Fibroblast of the aortic adventitia (primary cell): ENCODE data around the gene RNF213. TPM values are rescaled to one million over a fixed set of nuclear protein-coding genes. Genes with fewer than 3 reads are reported as not detected.

ENCODE experiments used
- DNase-seq: peaks from one replicate; pipeline ENCODE4 v3.0.0-alpha.2; 2010; ENCODE audit warnings: low read depth
- H3K4me3 ChIP-seq: 2 replicates; pipeline ENCODE4 v1.5.1; 2011; ENCODE audit warnings: low read depth, mild to moderate bottlenecking, control low read depth, low read length, moderate library complexity
- CTCF ChIP-seq: IDR thresholded peaks from 2 replicates; pipeline ENCODE4 v1.5.1; 2011; ENCODE audit warnings: mild to moderate bottlenecking, low read length, control low read depth, inconsistent platforms; ENCODE audit not compliant: insufficient read depth
- total RNA-seq: library from RNA; depleted of rRNA; stranded (reverse); fragments of >200 nt; gene quantifications from 2 replicates; pipeline ENCODE4 v1.2.3, GENCODE V29; 2012; ENCODE audit warnings: low replicate concordance

Gene RNF213
- total RNA-seq, 1 donor, result 143 TPM

- DNase-seq, result no peak
- TF ChIP-seq CTCF, result no peak
- no peak overlapping the region for H3K4me3 ChIP-seq
Observed at GRCh38 chr17:80214878-80215210, 45.8 kb upstream of the RNF213 start.

GRCh38 chr17:80216473-80217456 is 43.9 kb upstream of the RNF213 start:
- no peak for DNase-seq
- H3K4me3 ChIP-seq, result no peak overlapping the region
- no peak for TF ChIP-seq CTCF

DNA sequence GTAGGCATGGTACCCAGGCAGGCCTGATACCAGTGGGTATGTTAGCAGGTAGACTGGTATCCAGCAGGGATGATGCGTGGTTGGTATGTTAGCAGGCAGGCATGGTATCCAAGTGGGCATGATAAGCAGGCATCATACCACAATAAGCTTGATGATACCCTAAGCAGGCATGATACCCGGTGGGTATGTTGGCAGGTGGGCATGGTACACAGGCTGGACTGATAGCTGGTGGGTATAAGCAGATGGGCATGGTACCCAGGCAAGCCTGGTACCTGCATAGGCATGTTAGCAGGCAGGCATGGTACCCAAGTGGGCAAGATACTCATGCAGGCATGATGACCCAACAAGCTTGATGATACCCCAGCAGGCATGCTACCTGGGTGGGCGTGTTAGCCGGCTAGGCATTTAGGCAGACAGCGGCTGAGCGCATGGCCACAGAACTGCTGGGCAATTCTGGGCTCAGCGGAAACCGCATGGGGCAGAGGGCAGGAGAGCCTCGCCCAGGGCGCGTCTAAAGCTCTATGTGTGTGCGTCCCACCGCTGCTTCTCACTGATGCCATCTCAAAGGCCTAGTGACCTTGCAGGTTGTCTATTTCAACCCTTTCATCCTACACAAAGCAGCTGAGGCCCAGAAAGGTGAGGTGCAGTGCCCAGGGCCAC is 42.8 kb upstream of the RNF213 start:
- no peak for TF ChIP-seq CTCF
- H3K4me3 ChIP-seq, result no peak overlapping the region
- DNase-seq, result no peak

DNA sequence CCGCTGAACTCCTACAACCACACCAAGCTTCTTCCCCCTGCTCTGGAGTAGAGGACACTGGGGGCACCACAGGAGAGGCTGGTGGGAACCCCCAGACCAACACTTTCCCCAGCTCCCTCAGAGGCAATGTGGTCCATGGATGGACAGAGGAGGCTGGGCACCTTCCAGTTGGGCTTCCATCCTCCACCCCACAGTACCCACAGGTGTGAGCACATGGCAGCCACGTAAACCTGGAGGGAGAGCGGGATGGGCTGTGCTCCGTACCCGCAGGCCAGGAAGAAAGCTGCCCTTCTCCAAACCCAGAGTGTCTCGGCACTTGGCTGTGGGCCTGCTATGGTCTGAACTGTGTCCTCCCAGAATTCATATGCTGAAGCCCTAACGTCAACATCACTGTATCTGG is 42.3 kb upstream of the RNF213 start:
- no peak for DNase-seq
- H3K4me3 ChIP-seq, result no peak overlapping the region
- TF ChIP-seq CTCF, result no peak

- peak overlapping the region; percentile 86 for H3K4me3 ChIP-seq
- no peak for TF ChIP-seq CTCF
- DNase-seq, result peak; percentile 86
Observed at GRCh38 chr17:80219013-80219762, 41.5 kb upstream of the RNF213 start.

DNA sequence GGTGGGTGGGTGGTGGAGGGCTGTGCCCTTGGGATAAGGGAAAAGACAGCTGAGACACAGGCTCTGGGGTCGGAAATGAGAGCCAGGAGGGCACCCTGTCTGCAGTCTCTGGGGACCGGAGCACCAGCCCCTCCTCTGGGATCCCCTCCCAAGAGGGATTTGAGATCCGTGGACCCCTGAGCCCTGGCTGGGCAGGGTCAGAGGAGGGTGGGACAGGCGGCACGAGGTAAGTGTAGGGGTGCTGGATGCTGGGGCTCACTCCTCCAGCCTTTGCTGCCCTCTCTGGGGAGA is 40.9 kb upstream of the RNF213 start:
- H3K4me3 ChIP-seq, result peak overlapping the region; percentile 86
- no peak for TF ChIP-seq CTCF
- no peak for DNase-seq
